Measurements from ENCODE around the gene CTSO.

Gene CTSO

GRCh38 chr4:155953151-155954117, at the start of gene CTSO:
Gene CTSO (minus strand): TSS chr4:155953866. CDS start chr4:155953847, 19 bp downstream.
- peak; percentile 79 for DNase-seq

- no peak for DNase-seq
Observed at GRCh38 chr4:156000491-156000890, 46.8 kb upstream of the CTSO start.

GRCh38 chr4:155999725-156000124, 46.1 kb upstream of the CTSO start:
- DNase-seq: peak; percentile 34

GRCh38 chr4:155995069-155995468, 41.4 kb upstream of the CTSO start:
- DNase-seq: no peak

GRCh38 chr4:155984106-155984797, 30.6 kb upstream of the CTSO start:
- DNase-seq: no peak

- DNase-seq: no peak
Observed at GRCh38 chr4:155982736-155983385, 29.2 kb upstream of the CTSO start.

- DNase-seq: no peak
Observed at GRCh38 chr4:155978810-155979209, 25.1 kb upstream of the CTSO start.

GRCh38 chr4:155975511-155975910, 21.8 kb upstream of the CTSO start:
- no peak for DNase-seq

GRCh38 chr4:155974996-155975395, 21.3 kb upstream of the CTSO start:
- no peak for DNase-seq

GRCh38 chr4:155974476-155974749, 20.7 kb upstream of the CTSO start:
- DNase-seq: no peak

- peak; percentile 66 for DNase-seq
Observed at GRCh38 chr4:155973639-155974475, 20.2 kb upstream of the CTSO start.

- DNase-seq: peak; percentile 23
Observed at GRCh38 chr4:155972098-155972497, 18.4 kb upstream of the CTSO start.

- DNase-seq: peak; percentile 37
Observed at GRCh38 chr4:155966731-155967395, 13.2 kb upstream of the CTSO start.

GRCh38 chr4:155966171-155966570, 12.5 kb upstream of the CTSO start:
- no peak for DNase-seq

GRCh38 chr4:155964016-155964891, 10.6 kb upstream of the CTSO start:
- no peak for DNase-seq

GRCh38 chr4:155962767-155963166, 9.1 kb upstream of the CTSO start:
- no peak for DNase-seq

GRCh38 chr4:155961575-155961974, 7.9 kb upstream of the CTSO start:
- no peak for DNase-seq

GRCh38 chr4:155960522-155960921, 6.9 kb upstream of the CTSO start:
- DNase-seq: no peak

GRCh38 chr4:155959417-155959816, 5.8 kb upstream of the CTSO start:
- DNase-seq: no peak

GRCh38 chr4:155956461-155956860, 2.8 kb upstream of the CTSO start:
- DNase-seq: no peak

GRCh38 chr4:155954939-155955338, 1.3 kb upstream of the CTSO start:
- no peak for DNase-seq
